CD4-positive, alpha-beta T cell treated with Interleukin-15 for 4 hours (primary cell): ENCODE results near the gene METTL6.
"Not testable (repeated sequence)": the region's sequence is repeated elsewhere in the genome, so short reads cannot be mapped to it uniquely, and the experiment has no call there.

Experiments
- DNase-seq: peaks from one replicate; pipeline ENCODE4 v3.0.0-alpha.2; 2020; ENCODE audit warnings: low spot score

METTL6 gene, protein sequence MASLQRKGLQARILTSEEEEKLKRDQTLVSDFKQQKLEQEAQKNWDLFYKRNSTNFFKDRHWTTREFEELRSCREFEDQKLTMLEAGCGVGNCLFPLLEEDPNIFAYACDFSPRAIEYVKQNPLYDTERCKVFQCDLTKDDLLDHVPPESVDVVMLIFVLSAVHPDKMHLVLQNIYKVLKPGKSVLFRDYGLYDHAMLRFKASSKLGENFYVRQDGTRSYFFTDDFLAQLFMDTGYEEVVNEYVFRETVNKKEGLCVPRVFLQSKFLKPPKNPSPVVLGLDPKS

GRCh38 chr3:15427182-15427880, at the start of gene METTL6, which contains the start of gene EAF1:
TSS of gene METTL6 (minus strand) at chr3:15427544. CDS start at chr3:15426511, 1,033 bp downstream.
TSS of gene EAF1 (plus strand) at chr3:15427598. CDS start at chr3:15427780, 182 bp downstream.
- peak; percentile 82 for DNase-seq

GRCh38 chr3:15476378-15476777, 49.0 kb upstream of the METTL6 start:
- no peak for DNase-seq

GRCh38 chr3:15475161-15475560, 47.8 kb upstream of the METTL6 start:
- DNase-seq: no peak

GRCh38 chr3:15471861-15472260, 44.5 kb upstream of the METTL6 start:
- DNase-seq: no peak

DNA sequence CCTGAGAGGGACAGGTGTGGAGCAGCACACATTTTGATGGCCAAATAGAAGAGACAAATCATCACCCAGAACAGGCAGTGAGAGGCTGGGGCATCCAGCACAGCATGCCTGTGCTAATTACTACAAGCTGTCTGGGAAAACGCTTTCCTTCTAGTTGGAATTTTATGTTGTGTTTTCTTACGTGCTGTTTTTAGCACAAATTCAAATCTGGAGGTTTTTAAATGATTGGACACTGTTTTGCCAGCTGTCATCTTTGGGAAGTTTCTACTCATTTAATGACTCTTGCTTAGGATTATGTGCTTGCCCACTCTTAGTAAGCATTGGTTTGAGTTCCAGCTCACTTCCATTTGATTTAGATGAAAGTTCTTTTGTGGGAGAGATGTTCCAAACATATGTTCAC, 43.5 kb upstream of the METTL6 start:
- DNase-seq: no peak

- no peak for DNase-seq
Observed at GRCh38 chr3:15470261-15470660, 42.9 kb upstream of the METTL6 start.

DNA sequence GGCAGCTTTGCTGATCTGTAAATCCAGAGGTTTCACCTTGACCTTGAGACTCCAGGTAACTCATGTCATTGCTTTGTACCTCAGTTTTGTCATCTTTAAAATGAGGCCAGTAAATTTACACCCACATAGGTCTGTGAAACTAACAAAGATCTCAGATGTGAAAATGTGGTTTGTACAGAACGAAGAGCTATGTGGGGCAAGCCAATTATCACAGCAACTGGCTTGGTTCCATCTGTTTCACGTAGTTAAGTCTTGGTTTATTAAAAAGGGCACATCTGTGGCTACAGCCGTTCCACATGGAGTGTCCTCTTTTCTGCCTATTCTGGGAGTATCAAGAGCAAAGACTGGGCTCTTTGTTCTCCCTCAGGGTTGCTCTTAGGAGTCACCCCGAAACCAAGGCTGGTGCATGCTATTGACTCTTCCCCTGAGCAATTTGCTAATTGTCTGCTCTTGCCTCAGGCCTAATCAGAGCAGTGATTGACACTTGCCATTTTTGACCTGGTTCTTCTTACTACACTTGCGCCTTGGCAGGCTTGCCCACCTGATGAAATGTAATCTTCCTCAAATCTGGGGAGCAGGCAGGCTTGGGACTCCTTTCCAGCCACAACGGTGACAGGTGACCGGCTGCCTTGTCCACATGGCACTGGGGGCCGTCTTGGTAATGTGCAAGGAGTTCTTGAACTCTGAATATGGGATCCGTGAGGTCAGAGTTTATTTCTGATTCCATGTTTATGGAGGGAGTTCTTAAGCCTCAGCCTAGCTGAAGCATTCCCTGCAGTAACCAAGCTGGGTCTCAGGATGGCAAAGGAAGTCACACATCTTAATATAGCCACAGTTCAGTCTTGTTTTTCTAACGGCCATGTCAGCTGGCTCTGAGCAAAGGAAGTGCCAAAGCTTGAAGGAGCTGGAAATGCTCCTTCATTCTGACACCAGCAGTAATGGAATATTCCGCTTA, 40.2 kb upstream of the METTL6 start:
- no peak for DNase-seq

DNA sequence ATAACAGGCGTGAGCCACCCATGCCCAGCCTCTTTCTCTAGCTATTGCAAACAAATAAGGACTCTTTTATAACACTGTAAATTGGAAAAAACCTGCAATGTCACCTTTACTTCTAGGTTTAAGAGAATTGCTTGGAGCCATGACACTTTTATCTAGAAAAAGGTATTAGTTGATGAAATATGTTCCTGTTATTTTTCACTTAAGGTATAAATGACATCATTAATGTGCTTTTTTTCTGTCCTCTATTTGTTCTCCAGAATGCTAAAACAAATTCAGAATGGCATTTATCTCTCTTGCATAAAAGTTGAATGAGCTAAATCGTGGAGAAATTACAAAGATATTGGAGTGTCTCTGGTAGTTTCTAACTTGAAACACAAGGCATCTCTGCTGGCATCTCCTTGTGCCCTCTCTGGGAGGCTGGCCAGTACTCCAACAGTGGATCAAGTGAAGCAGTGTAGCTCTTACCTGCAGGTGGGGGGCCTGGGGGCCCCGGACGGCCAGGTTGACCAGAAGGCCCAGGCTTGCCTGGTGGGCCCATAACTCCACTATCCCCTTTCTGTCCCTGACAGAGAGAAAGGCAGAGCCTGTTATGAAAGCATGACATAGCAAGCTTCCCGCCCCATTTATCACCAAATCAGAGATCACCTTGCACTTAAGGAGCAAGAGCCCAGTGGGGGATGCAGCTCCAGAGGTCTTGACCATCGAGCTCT, 38.7 kb upstream of the METTL6 start:
- no peak for DNase-seq

- DNase-seq: no peak
Observed at GRCh38 chr3:15462451-15462850, 35.1 kb upstream of the METTL6 start.

DNA sequence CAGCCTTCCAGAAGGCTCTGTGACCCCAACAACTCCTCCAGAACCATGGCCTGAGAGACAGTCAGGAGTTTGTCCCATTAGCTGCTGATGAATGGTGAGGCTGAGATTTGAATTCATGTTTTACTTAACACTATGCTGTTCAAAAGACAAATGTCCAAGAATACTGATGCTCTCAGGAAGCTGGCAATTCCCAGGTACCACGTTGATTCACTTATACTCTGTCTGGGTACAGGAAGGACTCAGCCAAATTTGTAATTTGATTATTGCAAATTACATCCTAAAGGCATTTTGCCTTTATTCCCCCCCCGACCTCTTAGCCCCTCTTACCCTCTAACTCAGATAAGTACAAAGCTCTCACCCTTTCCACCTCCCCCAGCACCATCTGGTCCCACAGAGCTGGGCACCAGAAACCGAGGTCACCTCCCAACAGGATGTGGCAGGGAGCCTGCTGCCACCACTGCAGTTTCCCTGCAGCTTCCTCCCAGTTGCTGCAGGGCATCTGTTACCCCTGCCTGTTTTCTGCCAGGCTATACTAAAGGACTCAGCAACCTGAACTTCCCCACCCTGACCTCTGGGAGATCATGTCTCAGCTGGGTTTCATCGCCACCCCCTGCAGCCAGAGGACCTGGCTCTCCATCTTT, 33.7 kb upstream of the METTL6 start:
- no peak for DNase-seq

DNA sequence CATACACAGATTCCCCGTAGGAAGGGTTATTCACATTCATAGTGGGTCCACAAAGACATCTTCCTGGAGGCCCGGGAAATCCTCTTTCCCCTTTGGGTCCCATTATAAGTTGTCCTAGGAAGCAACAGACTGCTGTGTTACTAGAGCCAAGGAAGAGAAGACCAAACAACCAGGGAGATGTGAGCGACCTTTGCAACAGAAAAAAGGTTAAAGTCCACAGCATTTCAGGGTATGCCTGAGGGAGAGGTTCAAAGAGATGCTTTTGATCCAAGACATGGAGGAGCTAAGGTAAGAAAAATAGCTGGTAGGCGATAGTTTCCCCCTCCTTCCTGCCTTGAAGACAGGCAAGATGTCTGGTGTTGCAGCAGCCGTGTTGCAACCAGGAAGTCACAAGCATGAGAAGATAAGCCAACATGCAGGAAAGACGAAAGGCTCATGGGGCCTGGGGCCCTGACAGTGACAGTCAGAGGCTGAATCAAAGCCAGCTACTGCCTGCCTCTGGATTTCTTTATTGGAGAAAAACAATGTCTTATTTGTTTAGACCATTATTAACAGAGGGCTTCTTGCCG, 31.0 kb upstream of the METTL6 start:
- DNase-seq: no peak

- DNase-seq: not testable (repeated sequence)
Observed at GRCh38 chr3:15456915-15457314, 29.6 kb upstream of the METTL6 start.

DNA sequence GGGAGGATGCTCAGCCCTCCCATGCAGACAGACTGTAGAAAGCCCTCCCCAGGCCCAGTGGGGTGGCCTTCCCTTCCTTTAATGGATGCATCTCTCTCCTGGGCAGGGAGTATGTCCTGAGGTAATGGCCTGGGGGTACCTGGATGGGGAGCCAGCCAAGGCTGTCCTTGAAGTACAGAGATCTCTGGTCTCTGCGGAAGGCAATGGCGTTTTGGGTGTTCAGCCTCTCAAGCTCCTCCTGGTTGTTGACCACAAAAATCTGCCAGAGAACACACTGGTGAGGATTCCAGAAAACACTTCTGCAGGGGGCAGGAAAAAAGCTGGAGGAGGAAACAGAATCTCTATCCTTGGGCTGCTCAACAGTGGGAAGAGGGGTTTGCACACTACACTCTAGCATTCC, 29.0 kb upstream of the METTL6 start:
- no peak for DNase-seq

- no peak for DNase-seq
Observed at GRCh38 chr3:15455756-15456155, 28.4 kb upstream of the METTL6 start.

GRCh38 chr3:15454965-15455364, 27.6 kb upstream of the METTL6 start:
- DNase-seq: no peak

GRCh38 chr3:15453991-15454625, 26.8 kb upstream of the METTL6 start:
- DNase-seq: no peak

- no peak for DNase-seq
Observed at GRCh38 chr3:15453501-15453900, 26.2 kb upstream of the METTL6 start.

DNA sequence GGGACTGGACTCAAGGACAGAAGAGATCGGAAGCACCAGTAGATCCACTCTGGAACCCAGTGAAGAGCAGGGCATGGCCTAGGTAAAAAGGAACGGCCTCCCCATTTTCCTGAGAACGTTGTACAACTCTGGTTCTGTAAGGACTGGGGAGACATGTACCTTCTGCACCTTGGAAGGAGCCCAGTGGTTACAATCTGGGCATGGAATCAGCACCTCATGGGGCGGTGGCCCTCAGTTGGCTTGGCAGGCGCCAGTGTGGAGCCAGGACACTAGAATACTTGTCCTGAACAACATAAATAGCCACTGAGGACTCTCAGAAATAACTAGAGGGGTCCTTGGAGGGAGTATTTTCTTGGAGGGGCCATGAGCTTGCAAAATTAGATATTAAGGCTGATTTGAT, 25.6 kb upstream of the METTL6 start:
- no peak for DNase-seq

GRCh38 chr3:15452156-15452555, 24.8 kb upstream of the METTL6 start:
- no peak for DNase-seq
